ENCODE results near the gene OR10J5. TPM values are rescaled to one million over a fixed set of nuclear protein-coding genes. Genes with fewer than 3 reads are reported as not detected.
"Not testable (repeated sequence)": the region's sequence is repeated elsewhere in the genome, so short reads cannot be mapped to it uniquely, and the experiment has no call there.

The OR10J5 gene
- total RNA-seq, 2 experiments from 2014 or later: not detected

DNA sequence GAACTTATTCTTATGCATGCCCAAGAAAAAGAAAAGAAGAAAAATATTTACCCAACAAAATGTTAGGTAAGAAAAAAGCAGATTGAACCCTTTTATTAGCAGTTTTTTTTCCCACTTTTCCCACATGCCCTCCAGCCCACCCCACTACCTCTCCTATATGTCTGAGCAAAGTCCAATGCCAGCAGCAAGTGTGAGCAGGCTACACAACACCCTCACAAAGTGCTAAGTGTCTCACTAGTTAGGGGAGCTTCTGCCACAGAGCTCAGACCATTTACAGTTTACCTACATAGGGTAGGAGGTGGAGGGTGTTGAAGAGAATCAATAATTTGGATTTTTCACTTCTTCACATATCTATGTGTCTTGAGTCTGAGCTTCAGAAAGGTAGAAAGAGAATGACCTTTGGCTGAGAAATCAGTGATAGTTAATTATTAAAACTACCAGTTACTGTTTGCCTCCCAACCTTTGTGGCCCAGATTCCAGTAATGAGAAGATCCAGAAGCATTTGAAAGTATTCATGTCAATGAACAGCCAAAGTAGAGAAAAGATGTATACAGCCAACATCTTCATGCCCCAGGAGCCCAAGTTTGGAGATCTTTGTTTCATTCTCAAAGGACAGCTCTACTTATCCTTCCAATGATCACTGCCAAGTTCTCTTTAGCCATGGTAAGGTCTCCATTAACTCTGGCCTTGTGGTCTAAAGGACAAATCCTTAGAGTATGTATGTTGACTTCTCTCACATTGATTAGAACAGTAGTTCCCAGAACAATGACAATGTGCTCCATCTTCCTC, 26.2 kb downstream of the OR10J5 start:
- H3K27ac Mint-ChIP-seq: no peak overlapping the region
- ChIA-PET POLR2A (no interaction called here), CTCF (no interaction called here)
- peaks cover 5% of the 10 kb centered on the region for H3K27me3 Mint-ChIP-seq
- DNase-seq: no peak
- no peaks in the 10 kb centered on the region for H3K36me3 Mint-ChIP-seq (ENCODE audit: low read depth)
- no peak overlapping the region for H3K4me3 Mint-ChIP-seq
- no peaks in the 10 kb centered on the region for H3K4me1 Mint-ChIP-seq
- H3K9me3 Mint-ChIP-seq: peaks cover 6% of the 10 kb centered on the region

GRCh38 chr1:159508951-159509350, 26.9 kb downstream of the OR10J5 start:
- no peak overlapping the region for H3K27ac Mint-ChIP-seq
- POLR2A ChIA-PET: no interaction called here
- CTCF ChIA-PET: no interaction called here

DNA sequence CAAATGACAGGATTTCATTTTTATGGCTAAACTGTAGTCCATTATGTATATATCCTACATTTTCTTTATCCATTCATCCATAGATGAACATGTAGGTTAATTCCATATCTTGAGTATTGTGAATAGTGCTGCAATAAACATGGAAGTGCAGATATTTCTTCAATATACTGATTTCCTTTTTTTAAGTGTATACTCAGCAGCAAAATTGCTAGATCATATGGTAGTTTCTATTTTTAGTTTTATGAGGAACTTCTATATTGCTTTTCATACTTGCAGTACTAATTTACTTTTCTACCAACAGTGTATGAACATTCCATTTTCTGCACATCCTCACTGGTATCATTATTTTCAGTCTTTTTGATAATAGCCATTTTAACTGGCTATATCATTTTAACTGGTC, 30.1 kb downstream of the OR10J5 start:
- Mint-ChIP-seq H3K4me1 (no peaks in the 10 kb centered on the region), H3K36me3 (ENCODE audit: low read depth) (no peaks in the 10 kb centered on the region), H3K27me3 (peaks cover 4% of the 10 kb centered on the region), H3K9me3 (peaks cover 6% of the 10 kb centered on the region), H3K4me3 (no peak overlapping the region), H3K27ac (no peak overlapping the region)
- POLR2A ChIA-PET: no interaction called here
- CTCF ChIA-PET: no interaction called here
- DNase-seq: no peak

More at GRCh38 chr1:159508951-159509350, 26.9 kb downstream of the OR10J5 start:
- no peak for DNase-seq
- Mint-ChIP-seq H3K4me3 (no peak overlapping the region), H3K36me3 (ENCODE audit: low read depth) (no peaks in the 10 kb centered on the region), H3K27me3 (peaks cover 5% of the 10 kb centered on the region), H3K9me3 (peaks cover 6% of the 10 kb centered on the region), H3K4me1 (no peaks in the 10 kb centered on the region)

GRCh38 chr1:159501082-159501481, 34.7 kb downstream of the OR10J5 start:
- Mint-ChIP-seq H3K27me3 (peaks cover 2% of the 10 kb centered on the region), H3K4me1 (no peaks in the 10 kb centered on the region), H3K9me3 (peaks cover 6% of the 10 kb centered on the region), H3K27ac (no peak overlapping the region), H3K36me3 (ENCODE audit: low read depth) (no peaks in the 10 kb centered on the region), H3K4me3 (no peak overlapping the region)
- DNase-seq: no peak
- ChIA-PET CTCF (no interaction called here), POLR2A (no interaction called here)

- POLR2A ChIA-PET; H3K4me1 Mint-ChIP-seq; CTCF ChIA-PET; H3K36me3 Mint-ChIP-seq (ENCODE audit: low read depth); H3K27ac Mint-ChIP-seq; H3K9me3 Mint-ChIP-seq; H3K4me3 Mint-ChIP-seq; H3K27me3 Mint-ChIP-seq; DNase-seq: not testable (repeated sequence)
These were observed 41.1 kb downstream of the OR10J5 start for GRCh38 chr1:159494513-159495210.

GRCh38 chr1:159493354-159493753, 42.5 kb downstream of the OR10J5 start:
- Mint-ChIP-seq H3K36me3 (ENCODE audit: low read depth) (no peaks in the 10 kb centered on the region), H3K9me3 (no peaks in the 10 kb centered on the region), H3K4me3 (no peak overlapping the region), H3K27me3 (no peaks in the 10 kb centered on the region), H3K4me1 (no peaks in the 10 kb centered on the region), H3K27ac (no peak overlapping the region)
- ChIA-PET CTCF (no interaction called here), POLR2A (no interaction called here)
- no peak for DNase-seq

GRCh38 chr1:159492575-159493323, 43.1 kb downstream of the OR10J5 start:
- H3K4me1 Mint-ChIP-seq: no peaks in the 10 kb centered on the region
- H3K9me3 Mint-ChIP-seq: no peaks in the 10 kb centered on the region
- no peak overlapping the region for H3K27ac Mint-ChIP-seq
- no peak for DNase-seq
- ChIA-PET CTCF (no interaction called here), POLR2A (no interaction called here)
- no peaks in the 10 kb centered on the region for H3K36me3 Mint-ChIP-seq (ENCODE audit: low read depth)
- H3K4me3 Mint-ChIP-seq: no peak overlapping the region
- no peaks in the 10 kb centered on the region for H3K27me3 Mint-ChIP-seq

Other genes starting within 250 kb of the OR10J5 start
- not detected for gene FCER1A, start 233.7 kb downstream of the OR10J5 start, total RNA-seq
- not detected for gene OR10J4, start 103.8 kb downstream of the OR10J5 start, total RNA-seq
- gene OR10J1, start 96.3 kb downstream of the OR10J5 start, total RNA-seq: not detected
- gene APCS, start 51.8 kb upstream of the OR10J5 start, total RNA-seq: not detected
- not detected for gene CRP, start 178.6 kb upstream of the OR10J5 start, total RNA-seq
- 10 to 100 TPM; 22.9 to 23.8 TPM for gene DUSP23, start 245.0 kb upstream of the OR10J5 start, total RNA-seq